Thyroid gland (tissue), 4 donors: ENCODE data around the gene BRD3. TPM values are rescaled to one million over a fixed set of nuclear protein-coding genes. Genes with fewer than 3 reads are reported as not detected.
"Not testable (repeated sequence)": the region's sequence is repeated elsewhere in the genome, so short reads cannot be mapped to it uniquely, and the experiment has no call there.

Source experiments
- DNase-seq, 2 donors: peaks; one replicate each; pipeline ENCODE4 v3.0.0-alpha.2; 2019
- H3K27ac ChIP-seq, 3 donors: fragments of 200-600 bp; sonication (generic); 1 replicate in 2 of 3; 2 replicates in 1 of 3; pipeline ENCODE4 v1.5.1; 2016 to 2019; ENCODE audit warnings: mild to moderate bottlenecking in 1 of 3, moderate library complexity in 1 of 3
- H3K27me3 ChIP-seq: fragments of 200-600 bp; sonication (generic); one replicate; pipeline ENCODE4 v1.5.1; 2019
- H3K36me3 ChIP-seq, 2 donors: fragments of 200-600 bp; sonication (generic); one replicate each; pipeline ENCODE4 v1.5.1; 2016 to 2019
- H3K4me1 ChIP-seq, 2 donors: fragments of 200-600 bp; sonication (generic); one replicate each; pipeline ENCODE4 v1.5.1; 2017 to 2019
- H3K4me3 ChIP-seq, 3 donors: fragments of 200-600 bp; sonication (generic); replicated peaks in 1 of 3; 1 replicate in 2 of 3; 2 replicates in 1 of 3; pipeline ENCODE4 v1.5.1; 2016; ENCODE audit warnings: mild to moderate bottlenecking in 1 of 3
- H3K9me3 ChIP-seq: fragments of 200-600 bp; sonication (generic); one replicate; pipeline ENCODE4 v1.5.1; 2017
- CTCF ChIP-seq, 6 experiments: fragments of 200-600 bp in 3 of 6; fragments of 450-650 bp in 3 of 6; sonication (generic) in 3 of 6; IDR thresholded peaks; one replicate each; pipeline ENCODE4 v1.5.1; 2016 to 2019; ENCODE audit warnings: antibody characterized with exemption in 6 of 6, mild to moderate bottlenecking in 2 of 6, inconsistent platforms in 1 of 6, moderate library complexity in 1 of 6
- POLR2A ChIP-seq, 2 donors: fragments of 450-650 bp; IDR thresholded peaks; one replicate each; pipeline ENCODE4 v1.6.1; 2017; ENCODE audit warnings: antibody characterized with exemption in 2 of 2, mild to moderate bottlenecking in 2 of 2, moderate library complexity in 1 of 2
- WGBS, 2 donors: methylation state at CpG; one replicate each; pipeline ENCODE4 v1.1.5; 2017; 5-methylcytosine and 5-hydroxymethylcytosine counted together
- intact Hi-C: fragments of 100-400 bp; cut with DNase I; formaldehyde crosslinking; loops from one replicate; pipeline ENCODE4 v1.15.1; 2023
- total RNA-seq, 4 donors: library from RNA; depleted of rRNA; stranded (reverse); fragments of >200 nt; gene quantifications; one replicate each; pipeline ENCODE4 v1.2.3, GENCODE V29; 2016

Gene BRD3
- total RNA-seq, 4 donors from 2014 or later: 21.6 to 42.7 (median 28.7) TPM

DNA sequence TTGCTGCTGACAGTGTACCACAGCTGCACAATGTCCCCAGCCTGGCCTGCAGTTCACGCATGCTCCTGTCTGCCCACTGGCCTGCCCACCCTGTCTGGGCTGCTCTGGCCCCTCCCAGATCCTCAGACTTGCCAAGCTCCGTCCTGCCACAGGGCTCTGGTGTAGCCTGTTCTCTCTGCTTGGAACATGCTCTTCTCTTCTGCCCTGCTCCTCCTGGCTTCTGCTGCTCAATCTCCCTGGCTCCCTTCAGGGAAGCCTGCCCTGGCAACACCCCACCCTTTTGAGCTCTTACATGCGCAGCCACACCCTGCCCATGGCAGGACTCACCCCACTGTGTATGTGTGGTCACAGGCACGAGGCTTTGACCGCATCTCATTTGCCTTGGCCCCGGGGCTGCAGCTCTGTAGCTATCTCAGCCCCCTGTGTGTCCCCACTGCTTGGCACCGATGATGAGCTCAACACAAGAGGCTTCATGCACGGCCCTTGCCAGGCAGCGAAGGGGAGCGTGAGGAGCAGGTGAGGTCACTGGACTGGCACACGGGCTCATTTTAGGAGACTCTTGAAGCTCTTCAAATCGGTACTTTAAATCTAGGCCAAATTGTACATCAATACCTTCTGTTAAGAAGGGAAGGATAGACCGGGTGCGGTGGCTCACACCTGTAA is 20.4 kb upstream of the BRD3 start:
- H3K27me3 ChIP-seq: no peaks in the 10 kb centered on the region
- peak; percentile 55 to 60 for DNase-seq
- H3K27ac ChIP-seq: no peak overlapping the region
- peaks cover 0 to 5% of the 10 kb centered on the region in 2 donors for H3K4me1 ChIP-seq
- no peaks in the 10 kb centered on the region for H3K9me3 ChIP-seq
- no peaks in the 10 kb centered on the region for H3K36me3 ChIP-seq
- no peak overlapping the region for H3K4me3 ChIP-seq
- no peak for TF ChIP-seq POLR2A (IDR thresholded peaks at IDR 0.05)
- no peak for TF ChIP-seq CTCF (IDR thresholded peaks at IDR 0.05)
- WGBS, 2 donors: 55 to 75% methylated on average over 12 to 14 of the region's 14 CpGs
- intact Hi-C loops: no loop called here

DNA sequence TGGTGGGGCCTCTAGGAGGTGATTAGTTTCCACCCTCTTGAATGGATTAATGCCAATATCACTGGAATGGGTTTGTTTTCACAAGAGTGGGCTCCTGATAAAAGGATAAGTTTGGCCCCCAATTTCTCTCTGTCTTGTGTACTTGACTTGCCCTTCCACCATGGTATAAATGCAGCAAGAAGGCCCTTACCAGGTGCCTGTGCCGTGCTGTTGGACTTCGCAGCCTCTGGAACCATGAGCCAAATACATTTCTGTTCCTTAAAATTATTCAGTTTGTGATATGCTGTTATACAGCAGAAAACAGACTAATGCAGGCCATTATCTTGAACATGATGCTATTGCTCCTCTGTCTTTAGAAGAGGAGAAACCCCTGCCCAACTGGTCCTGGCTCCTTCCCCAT is 17.8 kb upstream of the BRD3 start:
- no peaks in the 10 kb centered on the region for H3K9me3 ChIP-seq
- H3K27me3 ChIP-seq: no peaks in the 10 kb centered on the region
- no peak overlapping the region for H3K4me3 ChIP-seq
- no peak overlapping the region for H3K27ac ChIP-seq
- H3K4me1 ChIP-seq: peaks cover 0 to 5% of the 10 kb centered on the region in 2 donors
- TF ChIP-seq CTCF (IDR thresholded peaks at IDR 0.05): no peak
- no peak for TF ChIP-seq POLR2A (IDR thresholded peaks at IDR 0.05)
- intact Hi-C loops: no loop called here
- no peaks in the 10 kb centered on the region for H3K36me3 ChIP-seq
- no peak for DNase-seq
- 100% methylated on average over 2 of the region's 2 CpGs for WGBS, 2 donors

- WGBS, 2 donors: 85 to 89% methylated on average over 2 of the region's 2 CpGs
- Histone ChIP-seq H3K4me3 (no peak overlapping the region), H3K4me1 (peaks cover 0 to 5% of the 10 kb centered on the region in 2 donors), H3K27me3 (no peaks in the 10 kb centered on the region), H3K27ac (no peak overlapping the region), H3K36me3 (no peaks in the 10 kb centered on the region), H3K9me3 (no peaks in the 10 kb centered on the region)
- TF ChIP-seq POLR2A (IDR thresholded peaks at IDR 0.05): no peak
- TF ChIP-seq CTCF (IDR thresholded peaks at IDR 0.05): no peak
- DNase-seq: no peak
- intact Hi-C loops: no loop called here
Observed at GRCh38 chr9:134083451-134083850, 15.6 kb upstream of the BRD3 start.

- Histone ChIP-seq H3K36me3 (no peaks in the 10 kb centered on the region), H3K9me3 (no peaks in the 10 kb centered on the region), H3K27me3 (no peaks in the 10 kb centered on the region), H3K4me1 (no peaks in the 10 kb centered on the region), H3K27ac (no peak overlapping the region), H3K4me3 (no peak overlapping the region)
- intact Hi-C loops: no loop called here
- TF ChIP-seq POLR2A (IDR thresholded peaks at IDR 0.05) (no peak), CTCF (IDR thresholded peaks at IDR 0.05) (no peak)
- WGBS, 2 donors: 47 to 53% methylated on average over 1 of the region's 1 CpG
- no peak for DNase-seq
Observed at GRCh38 chr9:134076644-134077043, 8.8 kb upstream of the BRD3 start.

DNA sequence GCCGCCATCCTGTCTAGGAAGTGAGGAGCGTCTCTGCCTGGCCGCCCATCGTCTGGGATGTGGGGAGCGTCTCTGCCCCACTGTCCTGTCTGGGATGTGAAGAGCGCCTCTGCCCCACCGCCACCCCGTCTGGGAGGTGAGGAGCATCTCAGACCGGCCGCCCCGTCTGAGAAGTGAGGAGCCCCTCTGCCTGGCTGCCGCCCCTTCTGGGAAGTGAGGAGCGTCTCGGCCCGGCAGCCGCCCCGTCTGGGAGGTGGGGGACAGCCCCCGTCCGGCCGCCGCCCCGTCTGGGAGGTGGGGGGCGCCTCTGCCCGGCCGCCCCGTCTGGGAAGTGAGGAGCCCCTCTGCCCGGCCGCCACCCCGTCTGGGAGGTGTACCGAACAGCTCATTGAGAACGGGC is 7.9 kb upstream of the BRD3 start:
- H3K27ac ChIP-seq, H3K27me3 ChIP-seq, H3K4me3 ChIP-seq, H3K9me3 ChIP-seq, H3K36me3 ChIP-seq, DNase-seq, intact Hi-C loops, H3K4me1 ChIP-seq: not testable (repeated sequence)
- WGBS, 2 donors: 88 to 94% methylated on average over 16 to 29 of the region's 31 CpGs
